ENCODE data around the gene FBXW5. TPM values are rescaled to one million over a fixed set of nuclear protein-coding genes. Genes with fewer than 3 reads are reported as not detected.

FBXW5 gene
- total and polyA plus RNA-seq, 9 of the 15 experiments (the other 6 are each of a cell fraction or from before 2014, with no cell fraction given): 0.21 to 128 (median 37.0) TPM

- TF ChIP-seq ZNF318 (IDR thresholded peaks at IDR 0.05; ENCODE audit: borderline replicate concordance in 1 of 2, low read depth in 1 of 2): no peak
- TF ChIP-seq FOXA3 (CRISPR knock-in tag; conservative IDR thresholded peaks at IDR 0.05 in 1 of 2, IDR thresholded peaks at IDR 0.05 in 1 of 2): no peak
- TF ChIP-seq NFE2 (IDR thresholded peaks at IDR 0.05; ENCODE audit: low read depth): no peak
- no peak for TF ChIP-seq E2F3 (CRISPR knock-in tag; IDR thresholded peaks at IDR 0.05)
- TF ChIP-seq NR2C2 (CRISPR knock-in tag; IDR thresholded peaks at IDR 0.05): no peak
- peak; percentile 92 for TF ChIP-seq NR2C2 (tag; IDR thresholded peaks at IDR 0.05)
- TF ChIP-seq RAD51 (IDR thresholded peaks at IDR 0.05; ENCODE audit: borderline replicate concordance, low read depth): peak; percentile 60
- peak; percentile 53 for TF ChIP-seq SMAD4 (CRISPR knock-in tag; conservative IDR thresholded peaks at IDR 0.05)
- TF ChIP-seq ZNF274 (IDR thresholded peaks at IDR 0.05; ENCODE audit: borderline replicate concordance, low read depth, low read length): no peak
- no peak for TF ChIP-seq TFE3 (CRISPR knock-in tag; IDR thresholded peaks at IDR 0.05)
- TF ChIP-seq ZKSCAN8 (CRISPR knock-in tag; IDR thresholded peaks at IDR 0.05): no peak
- TF ChIP-seq ZNF174 (CRISPR knock-in tag; IDR thresholded peaks at IDR 0.05): no peak
- TF ChIP-seq TEAD2 (tag; IDR thresholded peaks at IDR 0.05): no peak
- TF ChIP-seq JUN (IDR thresholded peaks at IDR 0.05; ENCODE audit: borderline replicate concordance, low read depth, low read length): peak; percentile 55; the same call in 1 of the 2 replicates
- TF ChIP-seq JUN (CRISPR knock-in tag; IDR thresholded peaks at IDR 0.05; ENCODE audit: borderline replicate concordance): no peak
- no peak for TF ChIP-seq TGIF2 (CRISPR knock-in tag; IDR thresholded peaks at IDR 0.05)
- no peak for TF ChIP-seq PURB (CRISPR knock-in tag; IDR thresholded peaks at IDR 0.05; ENCODE audit: low read depth)
Measured at GRCh38 chr9:136944519-136945332, at the start of gene FBXW5, which contains the start of gene C8G (continued).

Data from K562 (cell line).